Measurements from ENCODE around the gene SLC25A4. TPM values are rescaled to one million over a fixed set of nuclear protein-coding genes. Genes with fewer than 3 reads are reported as not detected.
"Not testable (repeated sequence)": the region's sequence is repeated elsewhere in the genome, so short reads cannot be mapped to it uniquely, and the experiment has no call there.

The SLC25A4 gene
- total RNA-seq, 1 experiment from 2014 or later, result 13.7 TPM

- Histone ChIP-seq H3K27me3 (no peaks in the 10 kb centered on the region), H3K36me3 (no peaks in the 10 kb centered on the region), H3K9me3 (no peaks in the 10 kb centered on the region), H3K4me3 (no peak overlapping the region)
- DNase-seq, result no peak
Observed at GRCh38 chr4:185115827-185116232, 27.2 kb upstream of the SLC25A4 start.

- no peak for DNase-seq
- Histone ChIP-seq H3K36me3 (no peaks in the 10 kb centered on the region), H3K4me3 (no peak overlapping the region), H3K27me3 (no peaks in the 10 kb centered on the region), H3K9me3 (no peaks in the 10 kb centered on the region)
Observed at GRCh38 chr4:185117300-185117934, 25.6 kb upstream of the SLC25A4 start.

GRCh38 chr4:185118876-185119275, 24.2 kb upstream of the SLC25A4 start:
- no peaks in the 10 kb centered on the region for H3K27me3 ChIP-seq
- no peak overlapping the region for H3K4me3 ChIP-seq
- H3K9me3 ChIP-seq, result no peaks in the 10 kb centered on the region
- DNase-seq, result no peak
- H3K36me3 ChIP-seq, result no peaks in the 10 kb centered on the region

- H3K9me3 ChIP-seq, H3K4me3 ChIP-seq, H3K36me3 ChIP-seq, DNase-seq, H3K27me3 ChIP-seq: not testable (repeated sequence)
Observed at GRCh38 chr4:185119467-185119866, 23.6 kb upstream of the SLC25A4 start.

- Histone ChIP-seq H3K9me3 (no peaks in the 10 kb centered on the region), H3K36me3 (no peaks in the 10 kb centered on the region), H3K4me3 (no peak overlapping the region), H3K27me3 (no peaks in the 10 kb centered on the region)
- no peak for DNase-seq
Observed at GRCh38 chr4:185119927-185120630, 23.0 kb upstream of the SLC25A4 start.

GRCh38 chr4:185120631-185120946, 22.5 kb upstream of the SLC25A4 start:
- Histone ChIP-seq H3K27me3 (no peaks in the 10 kb centered on the region), H3K36me3 (no peaks in the 10 kb centered on the region), H3K4me3 (no peak overlapping the region), H3K9me3 (no peaks in the 10 kb centered on the region)
- DNase-seq, result no peak

GRCh38 chr4:185122681-185123345, 20.3 kb upstream of the SLC25A4 start:
- Histone ChIP-seq H3K36me3 (no peaks in the 10 kb centered on the region), H3K9me3 (no peaks in the 10 kb centered on the region), H3K27me3 (no peaks in the 10 kb centered on the region), H3K4me3 (no peak overlapping the region)
- no peak for DNase-seq

GRCh38 chr4:185124006-185124405, 19.1 kb upstream of the SLC25A4 start:
- DNase-seq, result no peak
- Histone ChIP-seq H3K9me3 (no peaks in the 10 kb centered on the region), H3K4me3 (no peak overlapping the region), H3K27me3 (no peaks in the 10 kb centered on the region), H3K36me3 (no peaks in the 10 kb centered on the region)

- Histone ChIP-seq H3K27me3 (no peaks in the 10 kb centered on the region), H3K9me3 (no peaks in the 10 kb centered on the region), H3K36me3 (no peaks in the 10 kb centered on the region), H3K4me3 (no peak overlapping the region; the same call in 1 of the 2 replicates)
- DNase-seq, result no peak
Observed at GRCh38 chr4:185127021-185127925, 15.8 kb upstream of the SLC25A4 start.

GRCh38 chr4:185128272-185129119, 14.6 kb upstream of the SLC25A4 start:
- H3K36me3 ChIP-seq, result no peaks in the 10 kb centered on the region
- H3K27me3 ChIP-seq, result no peaks in the 10 kb centered on the region
- peak overlapping the region; percentile 49 for H3K4me3 ChIP-seq
- H3K9me3 ChIP-seq, result no peaks in the 10 kb centered on the region
- peak; percentile 41 for DNase-seq

GRCh38 chr4:185134307-185134869, 8.7 kb upstream of the SLC25A4 start:
- H3K27me3 ChIP-seq, result no peaks in the 10 kb centered on the region
- no peak overlapping the region for H3K4me3 ChIP-seq
- no peaks in the 10 kb centered on the region for H3K36me3 ChIP-seq
- no peak for DNase-seq
- no peaks in the 10 kb centered on the region for H3K9me3 ChIP-seq

GRCh38 chr4:185137233-185137925, 5.7 kb upstream of the SLC25A4 start:
- no peak for DNase-seq
- Histone ChIP-seq H3K27me3 (no peaks in the 10 kb centered on the region), H3K4me3 (no peak overlapping the region), H3K36me3 (no peaks in the 10 kb centered on the region), H3K9me3 (no peaks in the 10 kb centered on the region)

GRCh38 chr4:185138161-185138560, 4.9 kb upstream of the SLC25A4 start:
- DNase-seq, result no peak
- Histone ChIP-seq H3K36me3 (no peaks in the 10 kb centered on the region), H3K27me3 (no peaks in the 10 kb centered on the region), H3K9me3 (no peaks in the 10 kb centered on the region), H3K4me3 (no peak overlapping the region)

- DNase-seq, result no peak
- H3K36me3 ChIP-seq, result no peaks in the 10 kb centered on the region
Observed at GRCh38 chr4:185139736-185140135, 3.3 kb upstream of the SLC25A4 start.

GRCh38 chr4:185141777-185142176, 1.3 kb upstream of the SLC25A4 start:
- no peaks in the 10 kb centered on the region for H3K27me3 ChIP-seq
- H3K9me3 ChIP-seq, result no peaks in the 10 kb centered on the region
- no peaks in the 10 kb centered on the region for H3K36me3 ChIP-seq
- no peak overlapping the region for H3K4me3 ChIP-seq
- no peak for DNase-seq

More at GRCh38 chr4:185139736-185140135, 3.3 kb upstream of the SLC25A4 start:
- Histone ChIP-seq H3K27me3 (no peaks in the 10 kb centered on the region), H3K9me3 (no peaks in the 10 kb centered on the region), H3K4me3 (no peak overlapping the region)
